ENCODE measurements around the gene BCAR1.

DNA sequence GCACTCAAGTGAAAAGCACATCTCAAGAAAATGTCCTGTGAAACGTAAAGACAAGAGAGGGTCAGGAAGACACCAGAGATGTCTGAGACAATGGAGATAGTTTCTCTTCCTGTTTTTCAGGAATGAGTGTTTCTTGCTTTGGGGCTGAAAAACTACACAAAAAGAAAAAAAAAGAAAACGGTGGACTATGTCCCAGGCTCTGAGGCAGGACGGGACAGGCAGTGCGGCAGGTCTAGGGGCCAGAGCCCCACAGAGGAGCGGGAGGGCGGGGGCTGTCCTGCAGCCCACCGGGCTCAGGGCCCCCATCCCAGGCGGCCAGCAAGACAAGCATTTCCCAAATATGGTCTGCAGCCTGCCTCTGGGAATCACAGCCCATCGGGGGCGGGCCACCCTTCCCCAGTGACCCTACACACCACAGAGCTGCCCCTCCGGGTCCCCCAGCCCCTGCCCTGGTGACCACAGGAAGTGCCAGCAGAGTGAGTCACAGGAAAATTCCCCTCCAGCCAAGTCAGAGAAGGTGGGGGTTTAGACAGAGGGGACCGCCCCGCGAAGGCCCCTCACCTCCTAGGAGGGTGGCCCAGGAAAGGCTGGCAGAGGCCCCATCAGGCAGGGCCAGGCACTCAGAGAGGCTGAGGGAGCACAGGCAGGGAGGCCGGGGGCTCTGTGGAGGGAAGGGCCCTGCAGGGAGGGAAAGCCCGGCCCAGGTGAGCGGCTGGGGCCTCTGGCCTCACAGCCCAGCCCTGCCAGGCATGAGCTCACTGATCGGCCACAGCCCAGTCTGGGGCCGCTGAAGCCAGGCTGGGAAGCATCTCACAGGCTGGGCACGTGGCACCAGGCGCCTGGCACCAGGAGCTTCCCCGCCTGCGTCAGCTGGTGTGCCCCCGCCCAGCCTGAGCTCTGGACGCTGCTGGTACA lies 6.3 kb downstream of the BCAR1 start:
- TF ChIP-seq, protein P1, sequence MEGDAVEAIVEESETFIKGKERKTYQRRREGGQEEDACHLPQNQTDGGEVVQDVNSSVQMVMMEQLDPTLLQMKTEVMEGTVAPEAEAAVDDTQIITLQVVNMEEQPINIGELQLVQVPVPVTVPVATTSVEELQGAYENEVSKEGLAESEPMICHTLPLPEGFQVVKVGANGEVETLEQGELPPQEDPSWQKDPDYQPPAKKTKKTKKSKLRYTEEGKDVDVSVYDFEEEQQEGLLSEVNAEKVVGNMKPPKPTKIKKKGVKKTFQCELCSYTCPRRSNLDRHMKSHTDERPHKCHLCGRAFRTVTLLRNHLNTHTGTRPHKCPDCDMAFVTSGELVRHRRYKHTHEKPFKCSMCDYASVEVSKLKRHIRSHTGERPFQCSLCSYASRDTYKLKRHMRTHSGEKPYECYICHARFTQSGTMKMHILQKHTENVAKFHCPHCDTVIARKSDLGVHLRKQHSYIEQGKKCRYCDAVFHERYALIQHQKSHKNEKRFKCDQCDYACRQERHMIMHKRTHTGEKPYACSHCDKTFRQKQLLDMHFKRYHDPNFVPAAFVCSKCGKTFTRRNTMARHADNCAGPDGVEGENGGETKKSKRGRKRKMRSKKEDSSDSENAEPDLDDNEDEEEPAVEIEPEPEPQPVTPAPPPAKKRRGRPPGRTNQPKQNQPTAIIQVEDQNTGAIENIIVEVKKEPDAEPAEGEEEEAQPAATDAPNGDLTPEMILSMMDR (IDR thresholded peaks at IDR 0.05), result no peak
- peak; percentile 63 for TF ChIP-seq POLR2A (IDR thresholded peaks at IDR 0.05)
